ENCODE measurements around the gene HMGXB3. TPM values are rescaled to one million over a fixed set of nuclear protein-coding genes. Genes with fewer than 3 reads are reported as not detected.

HMGXB3 gene
- total RNA-seq, 1 experiment from 2014 or later, result 26.9 TPM

DNA sequence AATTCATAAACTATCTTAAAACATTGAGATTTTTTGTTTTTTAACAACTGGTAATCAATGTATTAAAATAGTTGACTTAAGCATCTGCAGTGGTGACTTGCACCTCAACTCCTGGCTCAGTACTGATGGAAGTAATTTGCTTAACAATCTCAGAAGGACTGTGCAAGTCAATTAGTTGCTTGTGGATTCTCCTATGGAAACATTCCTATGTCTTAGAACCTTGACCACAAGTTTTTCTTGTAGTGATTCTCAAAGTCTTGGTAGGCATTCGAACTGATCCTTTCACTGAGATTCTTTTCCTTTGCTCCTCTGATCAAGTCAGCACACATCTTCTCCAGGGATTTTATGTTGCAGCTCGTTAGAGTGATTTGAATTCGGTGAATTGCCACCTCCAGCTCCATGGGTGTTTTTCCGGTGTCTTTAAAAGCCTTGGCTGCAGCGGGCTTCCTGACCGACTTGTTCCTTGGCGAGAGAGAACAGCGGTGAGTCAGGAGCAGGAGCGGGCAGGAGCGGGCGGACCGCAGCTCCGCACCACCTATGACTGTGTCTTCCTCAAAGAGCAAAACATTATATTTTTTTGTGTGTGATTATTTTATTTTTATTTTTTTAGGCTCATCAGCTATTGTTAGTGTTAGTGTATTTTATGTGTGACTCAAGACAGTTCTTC is 21.1 kb downstream of the HMGXB3 start:
- Histone ChIP-seq H3K4me2 (ENCODE audit: insufficient read depth, insufficient read length, low read length) (peak overlapping the region; percentile 19), H3K27me3 (ENCODE audit: insufficient read depth, low read length) (no peaks in the 10 kb centered on the region), H2AK5ac (ENCODE audit: insufficient read length, low read length) (no peak overlapping the region), H3K79me2 (ENCODE audit: insufficient read depth, low read length) (no peaks in the 10 kb centered on the region), H3K9me3 (ENCODE audit: control insufficient read depth, low read depth, low read length) (no peaks in the 10 kb centered on the region), H2BK5ac (ENCODE audit: insufficient read length, low read length) (no peak overlapping the region), H4K20me1 (ENCODE audit: control insufficient read depth, insufficient read depth, insufficient read length) (no peaks in the 10 kb centered on the region), H3K27ac (ENCODE audit: insufficient read length, low read depth, low read length) (peak overlapping the region; percentile 36), H3K23me2 (ENCODE audit: insufficient read length, low read depth, low read length, poor library complexity, severe bottlenecking) (no peaks in the 10 kb centered on the region), H3T11ph (ENCODE audit: low read length) (no peak overlapping the region), H3K56ac (ENCODE audit: insufficient read length, low read depth, low read length) (no peak overlapping the region), H3K14ac (ENCODE audit: insufficient read depth, low read length) (no peak overlapping the region), H2BK12ac (ENCODE audit: insufficient read length, low read depth, low read length) (no peak overlapping the region), H3K23ac (ENCODE audit: insufficient read length, low read depth, low read length) (no peak overlapping the region), H2AFZ (ENCODE audit: low read length) (no peak overlapping the region), H4K5ac (ENCODE audit: insufficient read length, low read depth, low read length) (no peak overlapping the region), H3K4ac (ENCODE audit: low read depth, low read length) (no peak overlapping the region), H3K4me1 (ENCODE audit: insufficient read depth, low read length) (peaks cover 2% of the 10 kb centered on the region; the same call in 1 of the 2 replicates), H2BK15ac (ENCODE audit: low read depth, low read length) (no peak overlapping the region), H2BK20ac (ENCODE audit: low read depth, low read length, poor library complexity, severe bottlenecking) (no peak overlapping the region), H3K18ac (ENCODE audit: insufficient read length, low read depth, low read length) (no peak overlapping the region), H3K9ac (ENCODE audit: extremely low read depth, insufficient read length, low read length) (no peak overlapping the region), H4K91ac (ENCODE audit: insufficient read length, low read depth, low read length) (no peak overlapping the region), H4K8ac (replicated peaks; ENCODE audit: insufficient read length, low read depth, low read length) (no peak overlapping the region), H2BK120ac (ENCODE audit: low read depth, low read length, poor library complexity, severe bottlenecking) (no peak overlapping the region), H3K79me1 (ENCODE audit: insufficient read depth, low read depth, low read length, poor library complexity, severe bottlenecking) (no peaks in the 10 kb centered on the region)
- Mint-ChIP-seq H3K27me3 (ENCODE audit: low read depth) (no peaks in the 10 kb centered on the region), H3K9me3 (no peaks in the 10 kb centered on the region; a peak in 1 of 5 replicates), H3K27ac (peak overlapping the region; percentile 31 to 90 (median 76); a peak in 6 of 7 replicates), H3K36me3 (ENCODE audit: insufficient read depth in 1 of 3, low read depth in 3 of 3) (peaks cover 18 to 71% (median 62%) of the 10 kb centered on the region in 3 experiments; a peak in 6 of 7 replicates), H3K4me3 (peak overlapping the region in 1 of 2 experiments; percentile 36; a peak in 1 of 5 replicates), H3K4me1 (peaks cover 16 to 24% of the 10 kb centered on the region in 2 experiments)
- no CpG with 5 or more reads among the region's 13 CpGs for WGBS (ENCODE audit: extremely low coverage, insufficient read length, low lambda C conversion rate)
- TF ChIP-seq, protein P1, sequence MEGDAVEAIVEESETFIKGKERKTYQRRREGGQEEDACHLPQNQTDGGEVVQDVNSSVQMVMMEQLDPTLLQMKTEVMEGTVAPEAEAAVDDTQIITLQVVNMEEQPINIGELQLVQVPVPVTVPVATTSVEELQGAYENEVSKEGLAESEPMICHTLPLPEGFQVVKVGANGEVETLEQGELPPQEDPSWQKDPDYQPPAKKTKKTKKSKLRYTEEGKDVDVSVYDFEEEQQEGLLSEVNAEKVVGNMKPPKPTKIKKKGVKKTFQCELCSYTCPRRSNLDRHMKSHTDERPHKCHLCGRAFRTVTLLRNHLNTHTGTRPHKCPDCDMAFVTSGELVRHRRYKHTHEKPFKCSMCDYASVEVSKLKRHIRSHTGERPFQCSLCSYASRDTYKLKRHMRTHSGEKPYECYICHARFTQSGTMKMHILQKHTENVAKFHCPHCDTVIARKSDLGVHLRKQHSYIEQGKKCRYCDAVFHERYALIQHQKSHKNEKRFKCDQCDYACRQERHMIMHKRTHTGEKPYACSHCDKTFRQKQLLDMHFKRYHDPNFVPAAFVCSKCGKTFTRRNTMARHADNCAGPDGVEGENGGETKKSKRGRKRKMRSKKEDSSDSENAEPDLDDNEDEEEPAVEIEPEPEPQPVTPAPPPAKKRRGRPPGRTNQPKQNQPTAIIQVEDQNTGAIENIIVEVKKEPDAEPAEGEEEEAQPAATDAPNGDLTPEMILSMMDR (conservative IDR thresholded peaks at IDR 0.05), result no peak
- DNase-seq, result peak; percentile 75

Data from H9 (cell line).